Measurements from ENCODE around the gene TAS1R1.

TAS1R1 gene

DNA sequence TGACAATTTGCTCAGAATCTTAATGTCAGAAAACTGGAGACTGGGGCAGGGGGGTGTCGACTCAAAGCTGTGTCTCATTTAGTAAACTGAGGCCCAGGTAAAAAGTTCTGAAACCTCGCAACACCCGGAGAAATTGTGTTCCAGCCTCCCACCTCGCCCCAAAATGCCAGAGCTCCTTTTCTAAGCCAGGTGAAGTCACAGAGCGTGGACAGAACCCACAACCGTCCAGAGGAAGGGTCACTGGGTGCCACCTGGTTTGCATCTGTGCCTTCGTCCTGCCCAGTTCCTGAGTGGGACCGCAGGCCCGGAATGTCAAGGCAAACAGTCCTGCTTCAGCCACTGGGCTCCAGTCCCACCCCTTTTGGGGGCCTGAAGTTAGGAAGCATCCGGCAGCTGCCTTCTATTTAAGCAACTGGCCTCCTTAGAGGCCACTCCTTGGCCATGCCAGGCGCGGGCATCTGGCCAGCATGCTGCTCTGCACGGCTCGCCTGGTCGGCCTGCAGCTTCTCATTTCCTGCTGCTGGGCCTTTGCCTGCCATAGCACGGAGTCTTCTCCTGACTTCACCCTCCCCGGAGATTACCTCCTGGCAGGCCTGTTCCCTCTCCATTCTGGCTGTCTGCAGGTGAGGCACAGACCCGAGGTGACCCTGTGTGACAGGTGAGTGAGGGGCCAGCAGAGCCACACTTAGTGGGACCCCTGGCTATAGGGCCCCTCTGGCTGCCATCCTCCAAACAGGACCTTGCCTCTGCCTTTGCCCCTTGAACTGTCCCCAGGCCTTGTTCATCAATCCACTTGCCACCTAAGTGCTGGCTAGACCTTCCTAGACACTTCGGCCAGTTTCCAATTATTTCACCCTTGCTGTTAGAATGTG is at the start of gene TAS1R1:
Gene TAS1R1, plus strand, starts transcription at position 401 of the 872 bp plus-strand sequence. Its CDS starts 67 bp downstream, at position 468.
- DNase-seq = no peak

GRCh38 chr1:6505367-6506209 is 49.5 kb upstream of the TAS1R1 start:
- DNase-seq = no peak

DNA sequence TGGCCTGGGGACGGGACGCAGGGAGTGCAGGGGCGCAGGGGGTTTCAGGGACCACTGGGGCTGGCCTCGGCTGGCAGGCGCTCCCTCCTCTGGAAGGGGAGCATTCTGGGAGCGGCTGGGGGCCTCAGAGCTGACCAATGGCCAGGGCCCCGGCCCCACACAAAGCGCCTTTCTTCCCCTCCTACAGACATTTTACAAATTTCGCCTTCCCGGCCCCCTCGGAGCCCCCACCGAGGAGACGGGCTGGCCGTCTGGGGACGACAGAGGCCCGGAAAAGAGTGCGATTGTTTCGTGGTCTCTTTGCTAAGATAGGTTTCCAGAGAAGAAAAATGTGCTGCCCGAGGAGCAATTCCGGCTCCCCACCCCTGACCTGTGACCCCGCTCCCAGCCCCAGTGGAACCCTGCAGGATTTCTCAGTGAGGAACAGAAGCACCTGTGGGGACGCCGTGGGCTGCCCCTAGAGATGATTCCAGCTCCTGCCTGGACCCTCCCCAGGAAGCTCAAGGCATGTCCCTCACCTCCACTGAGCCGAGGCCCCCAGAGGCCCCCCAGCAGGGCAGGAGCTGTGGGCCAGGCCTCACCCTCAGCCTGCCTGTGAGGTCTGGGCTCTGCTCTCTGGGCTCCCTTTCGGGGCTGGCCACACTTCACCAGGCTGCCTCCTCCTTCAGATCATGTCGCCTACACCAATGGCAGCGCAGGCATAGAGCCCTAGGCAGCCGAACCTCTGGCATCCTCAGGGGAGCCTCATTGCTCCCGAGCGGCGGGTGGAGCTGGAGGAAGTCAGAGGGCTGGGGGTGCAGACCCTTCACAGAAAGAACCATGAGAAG is 48.7 kb upstream of the TAS1R1 start:
- no peak for DNase-seq

- DNase-seq = no peak
Measured at GRCh38 chr1:6507037-6507428, 48.1 kb upstream of the TAS1R1 start.

GRCh38 chr1:6507461-6507911 is 47.6 kb upstream of the TAS1R1 start:
- DNase-seq = no peak

GRCh38 chr1:6508154-6508815 is 46.8 kb upstream of the TAS1R1 start:
- no peak for DNase-seq

GRCh38 chr1:6508816-6509189 is 46.3 kb upstream of the TAS1R1 start:
- no peak for DNase-seq

GRCh38 chr1:6509220-6509918 is 45.7 kb upstream of the TAS1R1 start:
- DNase-seq = no peak

- no peak for DNase-seq
Measured at GRCh38 chr1:6509919-6510291, 45.2 kb upstream of the TAS1R1 start.

- DNase-seq = no peak
Measured at GRCh38 chr1:6510493-6510892, 44.6 kb upstream of the TAS1R1 start.

GRCh38 chr1:6511056-6511455 is 44.1 kb upstream of the TAS1R1 start:
- no peak for DNase-seq

DNA sequence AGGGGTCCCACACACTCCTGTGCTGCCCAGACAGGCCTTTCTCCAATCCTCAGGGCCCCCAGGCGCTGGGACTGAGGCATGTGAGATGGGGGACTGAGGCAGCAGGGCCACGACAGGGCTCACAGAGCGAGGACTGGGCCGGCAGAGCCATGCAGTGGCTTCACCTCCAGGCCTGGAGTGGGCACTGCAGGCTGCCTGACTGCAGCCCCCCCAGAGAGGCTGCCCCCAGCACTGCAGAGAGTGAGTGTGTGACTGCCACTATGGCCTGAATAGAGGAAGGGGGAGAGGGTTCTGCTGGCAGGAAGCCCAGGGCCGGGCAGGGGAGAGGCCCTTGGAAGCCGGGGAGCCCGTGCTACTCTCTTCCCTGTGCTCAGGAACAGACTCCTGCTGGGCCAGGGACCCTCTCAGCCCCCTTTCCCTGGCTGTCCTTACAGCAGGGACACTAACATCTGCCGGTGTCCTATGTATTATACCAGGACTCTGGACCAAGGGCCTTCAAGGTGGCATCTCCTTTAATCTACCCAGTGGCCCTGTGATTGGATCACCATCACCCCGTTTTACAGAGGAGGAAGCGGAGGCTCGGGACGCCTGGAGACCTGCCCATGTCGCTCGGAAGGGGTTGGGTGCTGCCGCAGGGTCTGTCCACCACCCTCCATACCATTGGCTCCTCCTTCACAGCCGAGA is 43.4 kb upstream of the TAS1R1 start:
- no peak for DNase-seq

- no peak for DNase-seq
Measured at GRCh38 chr1:6512245-6512907, 42.7 kb upstream of the TAS1R1 start.

DNA sequence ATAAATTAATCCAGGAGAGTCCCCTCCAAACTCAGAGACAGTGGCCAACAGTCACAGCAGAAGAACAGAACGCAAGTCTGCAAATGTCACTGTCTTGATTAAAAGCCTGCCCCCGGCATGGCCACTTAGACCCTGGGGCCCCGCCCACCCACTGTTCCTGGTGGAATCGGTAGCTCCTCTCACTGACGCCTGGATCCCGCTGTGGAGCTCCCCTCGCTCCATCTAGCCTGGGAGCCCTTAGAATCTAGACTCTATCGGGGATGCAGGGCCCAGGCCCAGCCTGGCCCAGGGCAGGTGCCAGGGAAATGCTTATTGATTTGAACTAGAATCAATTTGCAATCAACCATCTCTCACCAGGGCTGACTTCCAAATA is 42.2 kb upstream of the TAS1R1 start:
- DNase-seq = no peak

- no peak for DNase-seq
Measured at GRCh38 chr1:6513320-6513801, 41.7 kb upstream of the TAS1R1 start.

GRCh38 chr1:6515771-6516170 is 39.3 kb upstream of the TAS1R1 start:
- DNase-seq = no peak

GRCh38 chr1:6517435-6517851 is 37.7 kb upstream of the TAS1R1 start:
- DNase-seq = no peak

- DNase-seq = no peak
Measured at GRCh38 chr1:6519491-6519934, 35.6 kb upstream of the TAS1R1 start.

GRCh38 chr1:6519935-6520671 is 35.0 kb upstream of the TAS1R1 start:
- no peak for DNase-seq

DNA sequence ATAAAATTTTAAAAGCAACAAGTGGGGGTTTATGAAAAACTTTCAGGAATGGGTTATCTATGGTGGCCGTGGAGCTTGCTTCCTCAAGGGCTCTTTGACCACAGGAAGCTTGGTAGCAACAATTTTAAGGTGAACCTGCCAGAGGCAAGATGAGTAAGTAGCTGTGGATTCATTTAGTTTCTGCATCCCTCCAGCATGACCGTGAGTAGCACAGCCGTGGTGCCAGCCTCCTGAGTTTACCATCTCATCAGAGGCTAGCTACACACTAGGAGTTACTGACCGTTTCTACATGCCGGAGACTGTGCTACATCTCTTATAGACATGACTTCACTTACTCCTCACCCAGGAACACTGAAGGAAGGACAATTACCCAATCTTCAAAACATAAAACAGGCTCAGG is 33.6 kb upstream of the TAS1R1 start:
- no peak for DNase-seq

All from stimulated activated CD4-positive, alpha-beta T cell treated with anti-CD3 and anti-CD28 coated beads, Interleukin-4, amount 100 ng/mL, for 24 hours (primary cell).